Measurements from ENCODE around the gene TEX264.

DNA sequence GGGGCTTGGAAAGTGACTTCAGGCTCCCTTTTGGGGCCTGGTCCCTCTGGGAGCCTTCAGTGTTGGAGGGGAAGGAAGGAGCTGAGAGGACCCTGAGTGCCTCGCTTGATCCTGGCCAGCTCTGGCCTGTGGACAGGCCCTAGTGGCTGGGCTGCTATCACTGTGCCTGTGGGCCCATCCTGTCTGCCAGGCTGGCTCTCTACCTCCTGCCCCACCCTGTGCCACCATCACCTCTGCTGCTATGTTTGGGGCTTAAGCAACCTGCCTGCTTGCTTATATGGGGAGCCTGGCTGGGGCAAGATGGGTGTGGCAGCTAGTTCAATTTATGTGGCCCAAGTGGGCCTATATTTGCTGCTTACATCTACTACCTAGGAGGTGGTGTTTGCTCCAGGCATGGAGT is 7.1 kb downstream of the TEX264 start:
- TF ChIP-seq GATA2 (IDR thresholded peaks at IDR 0.05; ENCODE audit: low read depth, low read length) (no peak), GATA3 (IDR thresholded peaks at IDR 0.05; ENCODE audit: low read depth, low read length) (no peak)

All from SH-SY5Y (cell line).